ENCODE data around the gene GPC5. TPM values are rescaled to one million over a fixed set of nuclear protein-coding genes. Genes with fewer than 3 reads are reported as not detected.
"Not testable (repeated sequence)": the region's sequence is repeated elsewhere in the genome, so short reads cannot be mapped to it uniquely, and the experiment has no call there.

The GPC5 gene
- total RNA-seq, 2 donors from 2014 or later = 0.37 to 0.52 TPM

DNA sequence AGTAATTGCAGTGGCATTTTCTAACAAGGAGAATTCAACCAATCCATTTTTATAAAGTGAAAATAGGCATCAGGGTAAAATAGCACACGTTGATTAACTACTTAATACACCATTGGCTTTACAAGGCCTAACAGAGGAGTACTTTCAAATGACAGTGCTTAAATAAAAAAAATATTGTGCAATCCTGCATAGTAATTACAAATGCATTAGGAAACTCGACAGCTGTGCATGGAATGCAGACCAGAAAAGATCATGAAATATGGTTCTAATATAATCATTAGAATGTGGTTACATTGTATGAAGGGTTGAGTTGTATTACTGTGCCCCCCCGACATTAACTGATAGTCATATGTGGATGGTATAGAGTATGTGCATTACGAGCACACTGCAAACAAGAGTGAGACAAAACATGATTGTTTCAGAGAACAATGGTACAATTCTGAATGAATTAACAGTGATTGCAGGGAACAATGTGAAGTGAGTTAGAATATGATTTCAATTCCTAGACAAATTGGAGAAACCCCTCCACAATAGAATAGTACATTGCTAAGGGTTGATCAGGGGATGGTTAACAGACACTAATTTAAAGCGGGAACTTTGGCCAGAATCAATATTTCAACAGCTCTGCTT lies 270.6 kb downstream of the GPC5 start:
- DNase-seq (ENCODE audit: low spot score) = no peak
- intact Hi-C loops (cut with DNase I) = no loop called here

DNA sequence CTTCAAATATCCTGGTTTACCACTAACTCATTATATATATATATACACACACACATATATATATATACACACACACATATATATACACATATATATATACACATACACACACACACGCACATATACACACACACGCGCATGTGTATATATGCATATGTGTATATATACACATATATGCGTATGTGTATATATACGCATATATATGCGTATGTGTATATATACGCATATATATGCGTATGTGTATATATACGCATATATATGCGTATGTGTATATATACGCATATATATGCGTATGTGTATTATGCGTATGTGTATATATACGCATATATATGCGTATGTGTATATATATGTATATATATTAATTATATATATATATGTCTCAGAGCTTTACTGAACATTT lies 275.9 kb downstream of the GPC5 start:
- not testable (repeated sequence) for DNase-seq (ENCODE audit: low spot score)

DNA sequence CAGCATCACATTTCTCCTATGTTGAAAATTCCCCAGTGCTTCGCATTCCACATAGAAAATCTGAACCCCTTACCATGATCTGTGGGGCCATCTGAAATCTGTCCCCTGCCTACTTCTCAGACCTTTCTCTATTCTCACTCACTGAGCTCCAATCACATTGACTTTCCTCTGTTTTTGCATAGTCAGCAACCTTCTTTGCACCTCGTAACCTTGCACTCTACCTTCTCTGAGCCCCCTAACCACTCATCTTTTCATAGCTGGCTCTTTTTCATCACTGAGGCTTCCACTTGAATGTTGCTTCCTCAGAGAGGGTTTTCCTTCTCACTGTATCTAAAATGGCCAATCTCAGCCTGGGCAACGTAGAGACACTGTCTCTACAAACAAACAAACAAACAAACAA lies 286.3 kb downstream of the GPC5 start:
- no peak for DNase-seq (ENCODE audit: low spot score)
- intact Hi-C loops (cut with DNase I) = no loop called here

More for the DNA sequence above, 275.9 kb downstream of the GPC5 start:
- intact Hi-C loops (cut with DNase I) = not testable (repeated sequence)

DNA sequence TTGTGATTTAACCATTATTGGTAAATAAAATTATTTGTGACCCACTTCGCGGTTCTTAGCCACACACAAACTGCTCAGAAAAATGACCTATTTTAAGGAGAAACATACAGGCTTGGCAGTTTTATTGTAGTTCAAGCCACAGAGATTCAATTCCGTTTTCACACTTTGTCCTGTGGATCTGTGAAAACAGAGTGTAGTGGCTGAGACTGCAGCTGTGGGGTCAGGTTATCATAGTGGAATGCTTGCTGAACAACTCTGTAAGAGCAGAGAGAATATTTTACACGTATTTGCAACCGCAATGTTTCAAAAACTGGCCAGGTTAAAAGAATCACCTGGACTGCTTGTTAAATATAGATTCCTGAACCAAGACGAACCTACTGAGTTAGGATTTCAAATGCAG lies 292.5 kb downstream of the GPC5 start:
- DNase-seq (ENCODE audit: low spot score) = no peak
- intact Hi-C loops (cut with DNase I) = no loop called here

DNA sequence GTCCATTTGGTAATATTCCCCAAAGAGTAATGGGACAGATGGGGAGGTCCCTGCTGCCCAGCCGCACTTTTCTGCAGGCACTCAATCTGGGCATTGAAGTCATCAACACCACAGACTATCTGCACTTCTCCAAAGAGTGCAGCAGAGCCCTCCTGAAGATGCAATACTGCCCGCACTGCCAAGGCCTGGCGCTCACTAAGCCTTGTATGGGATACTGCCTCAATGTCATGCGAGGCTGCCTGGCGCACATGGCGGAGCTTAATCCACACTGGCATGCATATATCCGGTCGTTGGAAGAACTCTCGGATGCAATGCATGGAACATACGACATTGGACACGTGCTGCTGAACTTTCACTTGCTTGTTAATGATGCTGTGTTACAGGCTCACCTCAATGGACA lies 295.0 kb downstream of the GPC5 start:
- intact Hi-C loops (cut with DNase I) = no loop called here
- no peak for DNase-seq (ENCODE audit: low spot score)

DNA sequence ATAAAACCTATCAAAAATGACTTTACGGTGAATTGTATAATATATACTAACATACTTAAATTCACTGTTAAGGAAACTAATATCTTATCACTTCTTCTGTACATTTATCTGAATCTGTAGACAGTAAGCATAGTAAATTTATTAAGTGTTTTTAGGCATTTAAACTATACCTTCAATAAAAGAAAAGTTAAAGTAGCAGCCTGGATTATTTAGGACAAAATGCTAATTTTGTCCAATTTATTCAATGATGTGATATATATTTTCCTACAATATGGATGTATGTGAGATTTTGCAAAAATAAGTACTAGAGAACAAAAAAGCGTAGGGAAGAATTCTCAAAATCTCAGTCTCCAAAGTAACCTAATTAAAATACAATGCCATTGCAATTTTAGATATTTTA lies 299.9 kb downstream of the GPC5 start:
- DNase-seq (ENCODE audit: low spot score) = no peak
- intact Hi-C loops (cut with DNase I) = no loop called here

DNA sequence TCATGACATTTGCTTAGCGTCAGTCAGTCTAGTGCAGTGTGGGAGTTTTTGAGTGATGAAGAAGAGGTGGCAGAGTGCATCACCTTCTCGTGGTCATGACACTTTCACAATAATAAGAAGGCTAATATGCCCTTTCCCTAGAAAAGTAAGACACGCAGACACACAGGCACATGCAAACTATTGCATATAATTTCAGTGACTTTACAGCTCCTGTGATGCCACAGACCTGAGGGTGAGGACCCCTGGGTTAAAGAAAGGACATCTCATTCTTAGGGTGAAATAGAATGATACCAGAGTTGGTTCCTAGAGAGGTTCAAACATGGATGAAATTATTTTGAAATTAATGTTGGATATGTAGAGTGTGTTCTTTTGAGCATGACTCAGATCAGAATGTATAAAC lies 300.3 kb downstream of the GPC5 start:
- intact Hi-C loops (cut with DNase I) = no loop called here
- DNase-seq (ENCODE audit: low spot score) = no peak

DNA sequence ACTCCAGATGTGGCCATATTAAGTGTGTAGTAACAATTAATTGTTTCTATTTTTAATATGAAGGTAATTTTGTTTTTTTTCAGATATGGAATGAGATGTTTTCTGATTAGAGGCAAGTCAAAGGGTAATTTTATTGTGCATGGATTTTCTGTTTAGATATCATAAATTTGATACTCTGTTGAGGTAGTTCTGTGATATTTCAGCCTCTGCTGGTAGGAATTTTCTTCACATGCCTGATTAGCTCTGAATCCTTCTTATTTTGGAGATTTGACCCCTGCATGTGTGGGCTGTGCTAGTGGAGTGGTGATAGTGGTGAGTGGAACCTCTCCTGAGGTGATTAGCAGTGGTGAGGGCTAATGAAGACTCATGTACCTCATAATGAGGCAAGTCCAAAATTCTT lies 301.4 kb downstream of the GPC5 start:
- no peak for DNase-seq (ENCODE audit: low spot score)
- intact Hi-C loops (cut with DNase I) = no loop called here

DNA sequence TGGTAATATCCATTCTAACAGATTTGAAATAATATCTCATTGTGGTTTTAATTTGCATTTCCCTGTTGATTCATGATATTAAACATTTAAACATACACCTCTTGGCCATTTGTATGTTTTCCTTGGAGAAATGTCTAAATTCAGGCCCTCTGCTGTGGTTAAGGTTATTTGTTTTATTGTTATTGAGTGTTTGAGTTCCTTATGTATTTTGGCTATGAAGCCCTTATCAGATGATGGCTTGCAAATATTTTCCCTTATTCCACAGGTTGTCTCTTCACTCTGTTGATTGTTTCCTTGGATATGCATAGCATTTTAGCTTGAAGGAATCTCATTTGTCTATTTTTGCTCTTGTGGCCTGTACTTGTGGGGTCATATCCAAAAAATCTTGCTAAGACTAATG lies 303.6 kb downstream of the GPC5 start:
- no peak for DNase-seq (ENCODE audit: low spot score)
- intact Hi-C loops (cut with DNase I) = no loop called here

DNA sequence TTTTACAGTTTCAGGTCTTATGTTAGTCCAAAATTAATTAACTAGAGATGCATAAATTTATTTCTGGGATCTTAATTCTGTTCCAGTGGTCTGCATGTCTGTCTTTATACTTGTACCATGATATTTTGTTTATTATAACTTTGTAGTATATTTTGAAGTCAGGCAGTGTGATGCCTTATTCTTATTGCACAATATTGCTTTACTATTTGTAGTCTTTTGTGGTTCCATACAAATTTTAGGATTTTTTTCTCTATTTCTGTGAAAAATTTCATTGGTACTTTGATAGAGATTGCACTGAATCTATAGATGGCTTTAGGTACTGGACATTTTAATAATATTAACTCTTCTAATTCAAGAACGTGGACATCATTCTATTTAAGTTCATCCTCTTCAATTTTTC lies 304.0 kb downstream of the GPC5 start:
- DNase-seq (ENCODE audit: low spot score) = no peak
- intact Hi-C loops (cut with DNase I) = no loop called here

DNA sequence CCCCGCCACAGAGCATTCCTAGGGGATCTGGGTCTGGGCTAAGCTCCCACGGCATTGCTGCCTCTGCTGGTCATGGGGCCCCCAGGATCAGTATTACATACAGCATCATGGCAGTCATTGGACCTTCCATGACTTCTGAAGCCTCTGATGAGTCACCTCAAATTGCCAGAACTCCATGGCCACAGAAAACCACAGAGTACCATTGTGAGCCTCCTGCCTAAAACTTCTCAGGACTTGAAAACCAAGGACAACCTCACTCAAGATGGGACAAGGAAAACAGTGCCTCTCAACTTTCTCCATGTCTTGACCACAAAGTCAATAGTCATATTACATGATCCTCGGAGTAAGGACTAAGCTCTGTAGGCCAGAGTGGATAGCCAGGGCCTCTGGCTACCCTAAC lies 306.0 kb downstream of the GPC5 start:
- DNase-seq (ENCODE audit: low spot score) = no peak
- intact Hi-C loops (cut with DNase I) = no loop called here

DNA sequence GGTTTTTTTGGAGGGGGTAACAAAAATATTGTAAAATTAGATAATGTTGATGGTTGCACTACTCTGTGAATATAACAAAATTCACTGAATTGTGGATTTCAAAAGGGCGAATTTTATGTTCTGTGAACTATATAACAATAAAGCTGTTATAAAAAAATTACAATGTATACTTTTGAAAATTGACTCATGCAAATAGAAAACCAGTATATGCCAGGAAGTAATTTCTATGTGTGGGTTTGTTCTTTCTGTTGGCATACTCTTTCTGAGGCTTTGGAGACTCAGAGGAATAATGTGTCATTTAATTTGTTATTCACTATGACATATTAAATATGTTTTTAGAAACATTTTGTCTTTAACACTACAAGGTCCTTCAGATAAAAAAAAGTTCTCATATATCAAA lies 310.1 kb downstream of the GPC5 start:
- intact Hi-C loops (cut with DNase I) = no loop called here
- DNase-seq (ENCODE audit: low spot score) = no peak

DNA sequence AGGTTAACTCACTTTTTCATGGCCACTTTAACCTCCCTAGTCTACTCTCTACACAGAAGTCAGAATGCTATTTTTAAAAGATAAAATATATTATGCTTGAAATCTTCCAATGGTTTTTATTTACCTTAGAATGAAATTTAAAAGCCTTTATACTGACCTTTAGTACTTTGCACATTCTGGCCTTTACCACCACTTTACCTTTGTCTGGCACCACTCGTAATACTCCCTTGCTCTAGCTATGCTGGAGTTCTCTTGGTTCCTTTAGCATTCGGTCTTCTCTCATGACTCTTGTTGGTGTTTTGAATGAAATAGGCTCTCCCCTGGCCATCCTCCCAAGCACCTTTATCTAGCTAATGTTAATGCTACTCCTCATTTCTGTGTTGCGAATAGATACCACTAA lies 310.8 kb downstream of the GPC5 start:
- intact Hi-C loops (cut with DNase I) = no loop called here
- DNase-seq (ENCODE audit: low spot score) = no peak

DNA sequence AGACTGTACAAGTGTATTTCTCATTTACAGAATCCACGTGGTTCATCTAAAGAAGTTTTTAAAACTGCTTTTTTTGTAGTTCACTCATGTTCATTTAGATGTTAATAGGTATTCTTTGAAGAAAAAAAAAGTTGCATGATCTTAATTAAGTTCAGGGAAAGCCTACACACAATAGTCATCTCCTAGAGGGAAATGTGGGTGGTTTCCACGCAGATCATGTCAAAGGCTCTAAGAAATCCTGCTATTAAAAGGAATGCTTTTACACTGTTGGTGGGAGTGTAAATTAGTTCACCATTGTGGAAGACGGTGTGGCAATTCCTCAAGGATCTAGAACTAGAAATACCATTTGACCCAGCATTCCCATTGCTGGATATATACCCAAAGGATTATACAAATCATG lies 312.3 kb downstream of the GPC5 start:
- intact Hi-C loops (cut with DNase I) = no loop called here
- no peak for DNase-seq (ENCODE audit: low spot score)

DNA sequence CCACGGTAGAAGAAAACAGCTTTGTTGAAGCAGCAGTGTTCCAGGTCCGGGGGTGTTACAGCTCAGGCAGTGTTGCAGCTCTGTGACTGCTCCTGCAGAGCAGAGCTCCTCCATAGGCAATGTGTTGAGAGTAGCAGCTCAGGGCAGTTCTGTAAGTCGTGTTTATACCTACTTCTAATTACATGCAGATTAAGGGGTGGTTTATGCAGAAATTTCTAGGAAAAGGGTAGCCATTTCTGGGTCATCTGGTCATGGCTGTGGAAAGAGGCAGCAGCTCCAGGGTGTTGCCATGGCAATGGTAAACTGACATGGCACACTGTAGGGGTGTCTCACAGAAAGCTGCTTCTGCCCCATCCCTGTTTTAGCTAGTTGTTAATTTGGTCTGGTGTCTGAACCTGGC lies 316.4 kb downstream of the GPC5 start:
- intact Hi-C loops (cut with DNase I) = no loop called here

DNA sequence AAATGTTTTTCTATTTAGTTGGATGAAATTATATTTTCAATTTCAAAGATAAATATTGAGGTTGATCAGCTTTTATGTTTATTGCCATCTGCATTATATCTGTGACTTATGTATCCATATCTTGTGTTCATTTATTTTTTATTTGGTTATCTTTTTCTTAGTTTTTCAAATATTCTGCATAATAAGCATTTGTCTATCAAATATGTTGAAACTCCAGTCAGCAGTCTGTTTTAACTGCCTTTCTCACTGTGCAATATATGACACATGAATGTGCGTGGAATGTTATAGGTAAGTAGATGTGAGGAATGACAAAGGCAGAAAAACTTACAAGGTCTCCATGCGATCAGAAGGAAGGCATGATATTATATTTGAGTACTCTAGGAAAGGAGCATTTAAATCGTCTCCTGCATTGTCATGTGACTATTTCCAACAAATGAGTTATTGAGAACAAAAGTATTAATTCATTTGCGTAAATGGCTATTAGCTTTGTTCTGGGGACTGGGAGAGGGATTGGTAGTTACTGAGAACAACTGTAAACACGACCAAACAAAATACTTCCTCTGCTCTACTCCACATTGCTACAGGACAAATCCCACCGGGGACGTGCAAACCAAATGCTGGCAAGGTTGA lies 318.1 kb downstream of the GPC5 start:
- DNase-seq (ENCODE audit: low spot score) = no peak
- intact Hi-C loops (cut with DNase I) = no loop called here

More for the DNA sequence above, 316.4 kb downstream of the GPC5 start:
- DNase-seq (ENCODE audit: low spot score) = no peak

DNA sequence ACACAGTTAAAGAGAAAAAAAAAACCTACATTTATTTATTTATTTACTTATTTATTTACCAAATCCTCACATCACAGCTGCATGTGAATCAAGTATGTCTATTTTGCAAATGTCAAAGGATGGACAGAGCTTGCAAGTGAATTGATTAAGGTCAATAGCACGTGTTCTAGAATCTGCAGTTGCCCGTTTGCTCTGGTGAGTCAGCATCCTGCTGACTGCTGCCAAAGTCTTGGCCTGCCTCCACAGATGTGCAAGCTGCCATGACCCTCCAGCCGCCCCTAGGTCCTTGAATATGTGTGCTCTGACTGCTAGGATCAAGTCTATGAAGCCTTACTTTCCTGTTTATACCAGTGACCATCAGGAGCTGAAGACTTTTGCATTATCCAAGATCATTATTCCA lies 320.6 kb downstream of the GPC5 start:
- no peak for DNase-seq (ENCODE audit: low spot score)
- intact Hi-C loops (cut with DNase I) = no loop called here

DNA sequence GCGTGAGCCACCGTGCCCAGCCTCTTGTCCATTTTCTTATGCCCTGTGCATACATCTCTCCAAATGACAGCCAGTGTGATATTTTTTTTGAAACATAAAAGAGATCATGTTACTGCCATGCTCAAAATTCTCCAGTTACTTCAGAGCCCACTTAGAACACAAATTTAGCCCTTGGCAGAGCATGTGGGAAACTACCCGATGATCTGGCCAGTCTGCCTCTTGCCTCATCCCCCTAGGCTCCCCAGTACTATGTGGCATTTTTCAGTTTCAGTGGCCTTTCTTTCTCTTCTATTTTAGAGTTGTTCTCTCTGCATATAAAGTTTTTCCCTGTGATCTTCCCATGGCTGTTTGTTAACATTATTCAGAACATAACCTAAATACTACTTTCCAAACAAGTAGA lies 323.0 kb downstream of the GPC5 start:
- intact Hi-C loops (cut with DNase I) = no loop called here
- no peak for DNase-seq (ENCODE audit: low spot score)

DNA sequence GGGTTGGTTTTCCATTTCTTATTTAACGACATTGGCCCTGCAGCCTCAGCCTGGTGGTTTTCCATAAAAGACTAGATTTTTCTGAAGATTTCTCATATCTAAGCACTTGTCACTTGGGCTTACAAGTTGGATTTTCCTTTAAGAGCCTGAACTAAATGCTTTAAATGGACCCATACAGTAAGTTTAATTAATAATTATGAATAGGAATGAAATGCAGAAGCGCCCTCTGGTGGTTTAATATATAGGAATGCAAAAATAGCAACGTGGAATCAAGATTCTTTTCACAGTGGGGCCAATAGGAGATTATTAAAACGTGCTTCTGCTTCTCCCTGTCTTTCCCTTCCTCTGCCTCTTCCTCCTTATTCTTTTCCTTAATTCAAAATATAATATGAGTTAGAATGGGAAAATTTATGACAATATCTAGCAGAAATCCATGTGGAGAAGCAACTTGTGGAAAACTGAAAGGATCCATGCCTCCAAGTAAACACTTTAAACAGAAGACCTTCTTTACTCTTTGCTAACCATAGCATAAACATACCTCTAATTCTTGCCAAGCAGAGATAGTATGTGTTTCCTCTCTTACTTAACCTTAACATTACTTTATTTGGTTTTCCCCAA lies 324.0 kb downstream of the GPC5 start:
- intact Hi-C loops (cut with DNase I) = no loop called here

DNA sequence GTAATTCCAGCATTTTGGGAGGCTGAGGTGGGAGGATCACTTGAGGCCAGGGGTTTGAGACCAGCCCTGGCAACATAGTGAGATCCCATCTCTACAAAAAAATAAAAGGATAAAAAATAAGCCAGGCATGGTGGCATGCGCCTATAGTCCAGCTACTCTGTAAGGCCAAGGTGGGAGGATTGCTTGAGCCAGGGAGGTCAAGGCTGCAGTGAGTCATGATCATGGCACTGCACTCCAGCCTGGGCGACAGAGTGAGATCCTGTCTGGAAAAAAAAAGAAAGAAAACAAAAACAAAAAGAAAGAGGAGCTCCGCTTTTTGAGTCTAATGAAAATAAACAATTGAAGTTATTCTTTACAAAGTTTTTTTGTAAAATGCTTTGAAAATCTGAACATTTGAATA lies 326.2 kb downstream of the GPC5 start:
- no peak for DNase-seq (ENCODE audit: low spot score)
- intact Hi-C loops (cut with DNase I) = no loop called here

More for the DNA sequence above, 324.0 kb downstream of the GPC5 start:
- no peak for DNase-seq (ENCODE audit: low spot score)

DNA sequence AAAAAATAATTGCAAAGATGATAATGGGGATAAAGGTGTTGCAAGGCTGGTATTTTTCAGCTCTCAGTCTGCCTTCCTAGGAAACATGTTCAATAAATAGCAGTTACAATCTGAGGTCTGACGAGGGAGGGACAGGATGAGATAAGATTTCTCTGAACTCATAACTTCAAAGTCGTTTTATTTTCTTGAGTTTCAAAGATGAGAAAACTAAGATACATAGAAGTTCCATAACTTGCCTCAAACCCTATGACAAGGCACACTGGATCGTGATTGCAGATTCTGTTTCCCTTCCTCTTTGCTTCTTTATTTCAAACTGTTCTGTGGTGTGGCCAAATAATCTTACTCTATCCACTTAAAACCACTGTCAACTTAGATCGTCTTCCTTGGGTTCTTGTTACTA lies 327.2 kb downstream of the GPC5 start:
- DNase-seq (ENCODE audit: low spot score) = no peak
- intact Hi-C loops (cut with DNase I) = no loop called here

Data from posterior vena cava (tissue), 2 donors.